Peyer's patch (tissue), 4 donors: ENCODE results near the gene IFT52. TPM values are rescaled to one million over a fixed set of nuclear protein-coding genes. Genes with fewer than 3 reads are reported as not detected.
"Not testable (repeated sequence)": the region's sequence is repeated elsewhere in the genome, so short reads cannot be mapped to it uniquely, and the experiment has no call there.

ENCODE experiments used
- DNase-seq, 3 donors: peaks; one replicate each; pipeline ENCODE4 v3.0.0-alpha.2; 2017 to 2019
- H3K27ac ChIP-seq, 4 donors: fragments of 200-600 bp; sonication (generic); one replicate each; pipeline ENCODE4 v1.5.1; 2016 to 2019
- H3K27me3 ChIP-seq, 2 donors: fragments of 200-600 bp; sonication (generic); one replicate each; pipeline ENCODE4 v1.5.1; 2019
- H3K36me3 ChIP-seq, 3 donors: fragments of 200-600 bp; sonication (generic); one replicate each; pipeline ENCODE4 v1.5.1; 2016 to 2019
- H3K4me1 ChIP-seq, 4 donors: fragments of 200-600 bp; sonication (generic); one replicate each; pipeline ENCODE4 v1.5.1; 2016 to 2019
- H3K4me3 ChIP-seq, 4 donors: fragments of 200-600 bp; sonication (generic); 1 replicate in 3 of 4; 2 replicates in 1 of 4; pipeline ENCODE4 v1.5.1; 2016 to 2019; ENCODE audit warnings: mild to moderate bottlenecking in 1 of 4
- H3K9me3 ChIP-seq, 4 donors: fragments of 200-600 bp; sonication (generic); one replicate each; pipeline ENCODE4 v1.5.1; 2016 to 2019; ENCODE audit warnings: mild to moderate bottlenecking in 1 of 4
- POLR2A ChIP-seq, 2 donors: fragments of 450-650 bp; IDR thresholded peaks; one replicate each; pipeline ENCODE4 v1.5.1; 2017; ENCODE audit warnings: antibody characterized with exemption in 2 of 2, mild to moderate bottlenecking in 2 of 2, moderate library complexity in 2 of 2
- total RNA-seq, 4 donors: library from RNA; depleted of rRNA; stranded (reverse); fragments of >200 nt; gene quantifications; one replicate each; pipeline ENCODE4 v1.1.0, GENCODE V29; 2016
- TF ChIP-seq, protein P1 (sequence below), 6 experiments: fragments of 450-650 bp in 4 of 6; fragments of 200-600 bp in 2 of 6; sonication (generic) in 1 of 6; IDR thresholded peaks; one replicate each; pipeline ENCODE4 v1.5.1; 2017 to 2019; ENCODE audit warnings: antibody characterized with exemption in 6 of 6, mild to moderate bottlenecking in 3 of 6, moderate library complexity in 1 of 6

Gene IFT52
- total RNA-seq, 4 donors from 2014 or later, result 15.7 to 30.8 (median 17.0) TPM

DNA sequence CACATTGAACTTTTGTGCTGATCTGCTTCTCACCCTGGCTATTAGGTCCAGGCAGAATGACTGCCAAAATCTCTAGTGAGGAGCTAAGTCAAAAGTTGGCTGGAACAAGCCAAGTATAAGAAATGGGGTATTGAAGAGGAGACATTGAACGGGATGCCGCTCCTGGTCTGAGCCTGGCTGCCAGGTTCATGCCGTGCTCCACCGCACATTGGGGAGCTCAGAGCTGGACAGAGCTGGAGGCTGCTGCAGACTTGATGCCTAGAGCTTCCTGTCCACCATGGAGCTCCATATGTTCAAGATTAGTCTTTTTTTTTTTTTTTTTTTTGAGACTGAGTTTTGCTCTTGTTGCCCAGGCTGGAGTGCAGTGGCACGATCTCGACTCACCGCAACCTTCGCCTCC lies 4.1 kb upstream of the IFT52 start:
- Histone ChIP-seq H3K4me3 (no peak overlapping the region), H3K27me3 (no peaks in the 10 kb centered on the region), H3K27ac (no peak overlapping the region), H3K36me3 (peaks cover 0 to 20% (median 0%) of the 10 kb centered on the region in 3 donors), H3K4me1 (peaks cover 0 to 12% (median 2%) of the 10 kb centered on the region in 4 donors), H3K9me3 (no peaks in the 10 kb centered on the region)
- DNase-seq, result no peak
- TF ChIP-seq, protein P1, sequence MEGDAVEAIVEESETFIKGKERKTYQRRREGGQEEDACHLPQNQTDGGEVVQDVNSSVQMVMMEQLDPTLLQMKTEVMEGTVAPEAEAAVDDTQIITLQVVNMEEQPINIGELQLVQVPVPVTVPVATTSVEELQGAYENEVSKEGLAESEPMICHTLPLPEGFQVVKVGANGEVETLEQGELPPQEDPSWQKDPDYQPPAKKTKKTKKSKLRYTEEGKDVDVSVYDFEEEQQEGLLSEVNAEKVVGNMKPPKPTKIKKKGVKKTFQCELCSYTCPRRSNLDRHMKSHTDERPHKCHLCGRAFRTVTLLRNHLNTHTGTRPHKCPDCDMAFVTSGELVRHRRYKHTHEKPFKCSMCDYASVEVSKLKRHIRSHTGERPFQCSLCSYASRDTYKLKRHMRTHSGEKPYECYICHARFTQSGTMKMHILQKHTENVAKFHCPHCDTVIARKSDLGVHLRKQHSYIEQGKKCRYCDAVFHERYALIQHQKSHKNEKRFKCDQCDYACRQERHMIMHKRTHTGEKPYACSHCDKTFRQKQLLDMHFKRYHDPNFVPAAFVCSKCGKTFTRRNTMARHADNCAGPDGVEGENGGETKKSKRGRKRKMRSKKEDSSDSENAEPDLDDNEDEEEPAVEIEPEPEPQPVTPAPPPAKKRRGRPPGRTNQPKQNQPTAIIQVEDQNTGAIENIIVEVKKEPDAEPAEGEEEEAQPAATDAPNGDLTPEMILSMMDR (IDR thresholded peaks at IDR 0.05), result no peak
- TF ChIP-seq POLR2A (IDR thresholded peaks at IDR 0.05), result no peak

DNA sequence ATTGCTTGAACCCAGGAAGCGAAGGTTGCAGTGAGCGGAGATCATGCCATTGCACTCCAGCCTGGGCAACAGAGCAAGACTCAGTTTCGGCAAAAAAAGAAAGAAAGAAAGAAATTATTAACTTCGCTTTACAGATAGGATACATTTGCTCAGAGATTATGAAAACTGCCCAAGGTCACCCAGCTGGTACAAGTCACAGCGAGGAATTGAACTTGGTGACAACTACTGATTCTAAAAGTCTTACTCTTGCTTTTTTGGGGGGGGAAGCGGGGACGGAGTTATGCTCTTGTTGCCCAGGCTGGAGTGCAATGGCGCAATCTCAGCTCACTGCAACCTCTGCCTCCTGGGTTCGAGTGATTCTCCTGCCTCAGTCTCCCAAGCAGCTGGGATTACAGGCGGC lies 2.2 kb upstream of the IFT52 start:
- not testable (repeated sequence) for H3K27me3 ChIP-seq, H3K9me3 ChIP-seq, H3K4me3 ChIP-seq, H3K36me3 ChIP-seq, DNase-seq, H3K27ac ChIP-seq
- H3K4me1 ChIP-seq, result peaks cover 0 to 13% (median 3%) of the 10 kb centered on the region in 4 donors

DNA sequence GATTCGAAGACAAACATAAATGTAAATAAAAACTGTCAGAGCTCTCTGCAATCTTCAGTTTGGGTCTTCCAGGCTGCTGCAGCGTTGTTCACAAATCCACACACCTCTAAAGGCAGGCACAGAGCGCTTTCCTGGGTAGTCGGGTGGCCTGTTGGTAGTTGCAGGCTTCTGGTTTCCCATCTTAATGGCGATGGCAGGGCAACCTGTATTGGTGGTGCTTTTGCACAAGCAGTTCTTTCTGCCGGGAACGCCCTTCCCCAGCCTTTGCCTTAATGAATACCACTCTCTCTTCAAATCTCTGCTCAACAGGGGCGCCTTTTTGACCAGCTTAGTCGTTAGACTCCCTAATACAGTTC lies 723 bp upstream of the IFT52 start:
- Histone ChIP-seq H3K4me3 (peak overlapping the region; percentile 54 to 90 (median 79)), H3K27ac (peak overlapping the region; percentile 72 to 82 (median 79)), H3K9me3 (no peaks in the 10 kb centered on the region), H3K4me1 (peaks cover 0 to 13% (median 3%) of the 10 kb centered on the region in 4 donors), H3K27me3 (no peaks in the 10 kb centered on the region), H3K36me3 (peaks cover 0 to 8% (median 0%) of the 10 kb centered on the region in 3 donors)
- TF ChIP-seq, protein P1 (IDR thresholded peaks at IDR 0.05), result no peak
- TF ChIP-seq POLR2A (IDR thresholded peaks at IDR 0.05), result no peak
- peak in 1 of 3 donors; percentile 29 for DNase-seq

DNA sequence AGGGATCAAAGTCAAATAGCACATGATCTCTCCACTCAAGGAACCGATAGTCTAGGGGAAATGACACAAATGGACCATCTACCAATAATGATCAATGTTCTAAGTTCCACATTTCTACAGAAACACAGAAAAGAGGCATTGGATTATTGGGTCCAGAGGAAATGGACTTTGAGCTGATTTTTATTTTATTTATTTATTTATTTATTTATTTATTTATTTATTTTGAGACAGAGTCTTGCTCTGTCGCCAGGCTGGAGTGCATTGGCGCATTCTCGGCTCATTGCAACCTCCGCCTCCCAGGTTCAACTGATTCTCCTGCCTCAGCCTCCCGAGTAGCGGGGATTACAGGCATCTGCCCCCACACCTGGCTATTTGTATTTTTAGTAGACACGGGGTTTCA lies 11.2 kb downstream of the IFT52 start:
- H3K36me3 ChIP-seq, result peaks cover 0 to 49% (median 0%) of the 10 kb centered on the region in 3 donors
- not testable (repeated sequence) for DNase-seq, H3K4me3 ChIP-seq, H3K27me3 ChIP-seq, H3K9me3 ChIP-seq, H3K4me1 ChIP-seq, H3K27ac ChIP-seq

DNA sequence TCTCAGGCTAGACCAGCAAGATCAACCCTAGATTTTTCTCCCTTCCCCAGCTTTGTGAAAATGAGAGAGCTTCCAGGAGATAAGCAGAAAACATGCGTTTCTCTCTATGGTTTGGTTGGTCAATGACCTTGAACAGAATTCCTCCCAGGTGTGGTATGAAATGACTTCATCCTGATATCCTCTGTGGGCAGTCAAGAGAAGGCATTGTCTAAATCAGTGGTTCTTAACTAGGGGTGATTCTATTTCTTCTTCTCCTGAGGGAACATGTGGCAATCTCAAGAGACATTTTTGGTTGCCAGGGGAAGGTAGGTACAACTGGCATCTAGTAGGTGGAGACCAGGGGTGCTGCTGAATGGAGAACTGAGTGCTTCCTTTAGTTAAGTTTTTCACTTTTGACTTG lies 12.4 kb downstream of the IFT52 start:
- no peaks in the 10 kb centered on the region for H3K4me1 ChIP-seq
- no peaks in the 10 kb centered on the region for H3K9me3 ChIP-seq
- H3K27ac ChIP-seq, result no peak overlapping the region
- no peaks in the 10 kb centered on the region for H3K27me3 ChIP-seq
- DNase-seq, result no peak
- peaks cover 0 to 37% (median 0%) of the 10 kb centered on the region in 3 donors for H3K36me3 ChIP-seq
- TF ChIP-seq POLR2A (IDR thresholded peaks at IDR 0.05), result no peak
- TF ChIP-seq, protein P1 (IDR thresholded peaks at IDR 0.05), result no peak
- H3K4me3 ChIP-seq, result no peak overlapping the region

DNA sequence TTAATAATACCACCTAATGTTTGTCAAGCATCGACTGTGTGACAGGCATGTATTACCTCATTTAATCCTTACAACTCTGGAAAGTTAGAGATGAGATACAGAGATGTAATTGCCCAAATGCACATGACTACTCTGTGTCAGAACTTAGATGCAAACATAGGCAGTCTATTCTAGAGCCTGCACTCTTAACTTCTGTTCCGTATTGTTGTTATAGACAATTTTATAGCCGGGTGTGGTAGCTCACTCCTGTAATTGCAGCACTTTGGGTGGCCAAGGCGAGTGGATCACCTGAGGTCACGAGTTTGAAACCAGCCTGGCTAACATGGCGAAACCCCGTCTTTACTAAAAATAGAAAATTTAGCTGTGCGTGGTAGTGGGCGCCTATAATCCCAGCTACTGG lies 15.0 kb downstream of the IFT52 start:
- TF ChIP-seq, protein P1 (IDR thresholded peaks at IDR 0.05), result no peak
- no peak for TF ChIP-seq POLR2A (IDR thresholded peaks at IDR 0.05)
- peaks cover 0 to 23% (median 0%) of the 10 kb centered on the region in 3 donors for H3K36me3 ChIP-seq
- no peak for DNase-seq
- no peak overlapping the region for H3K4me3 ChIP-seq
- H3K27ac ChIP-seq, result no peak overlapping the region
- no peaks in the 10 kb centered on the region for H3K9me3 ChIP-seq
- no peaks in the 10 kb centered on the region for H3K27me3 ChIP-seq
- H3K4me1 ChIP-seq, result no peaks in the 10 kb centered on the region

DNA sequence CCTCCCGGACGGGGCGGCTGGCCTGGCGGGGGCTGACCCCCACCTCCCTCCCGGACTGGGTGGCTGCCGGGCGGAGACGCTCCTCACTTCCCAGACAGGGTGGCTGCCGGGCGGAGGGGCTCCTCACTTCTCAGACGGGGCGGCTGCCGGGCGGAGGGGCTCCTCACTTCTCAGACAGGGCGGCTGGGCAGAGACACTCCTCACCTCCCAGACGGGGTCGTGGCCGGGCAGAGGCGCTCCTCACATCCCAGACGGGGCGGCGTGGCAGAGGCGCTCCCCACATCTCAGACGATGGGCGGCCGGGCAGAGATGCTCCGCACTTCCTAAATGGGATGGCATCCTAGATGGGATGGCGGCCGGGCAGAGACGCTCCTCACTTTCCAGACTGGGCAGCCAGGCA lies 16.5 kb downstream of the IFT52 start:
- H3K4me3 ChIP-seq, H3K27me3 ChIP-seq, H3K27ac ChIP-seq, DNase-seq, H3K4me1 ChIP-seq, H3K9me3 ChIP-seq: not testable (repeated sequence)
- H3K36me3 ChIP-seq, result peaks cover 0 to 23% (median 0%) of the 10 kb centered on the region in 3 donors
